AG08395 (cell line): ENCODE data around the gene ESYT3.
"Not testable (repeated sequence)": the region's sequence is repeated elsewhere in the genome, so short reads cannot be mapped to it uniquely, and the experiment has no call there.

Experiments used
- DNase-seq: peaks from one replicate; pipeline ENCODE4 v3.0.0; 2012; ENCODE audit warnings: mixed read lengths, low spot score

ESYT3 gene

GRCh38 chr3:138460536-138461205 is 26.3 kb downstream of the ESYT3 start:
- DNase-seq: no peak

GRCh38 chr3:138461246-138461645 is 26.8 kb downstream of the ESYT3 start:
- peak; percentile 63 for DNase-seq

GRCh38 chr3:138461896-138462295 is 27.5 kb downstream of the ESYT3 start:
- no peak for DNase-seq

GRCh38 chr3:138463724-138464490 is 29.5 kb downstream of the ESYT3 start:
- DNase-seq: no peak

GRCh38 chr3:138464491-138464860 is 30.1 kb downstream of the ESYT3 start:
- no peak for DNase-seq

GRCh38 chr3:138465451-138465850 is 31.0 kb downstream of the ESYT3 start:
- no peak for DNase-seq

DNA sequence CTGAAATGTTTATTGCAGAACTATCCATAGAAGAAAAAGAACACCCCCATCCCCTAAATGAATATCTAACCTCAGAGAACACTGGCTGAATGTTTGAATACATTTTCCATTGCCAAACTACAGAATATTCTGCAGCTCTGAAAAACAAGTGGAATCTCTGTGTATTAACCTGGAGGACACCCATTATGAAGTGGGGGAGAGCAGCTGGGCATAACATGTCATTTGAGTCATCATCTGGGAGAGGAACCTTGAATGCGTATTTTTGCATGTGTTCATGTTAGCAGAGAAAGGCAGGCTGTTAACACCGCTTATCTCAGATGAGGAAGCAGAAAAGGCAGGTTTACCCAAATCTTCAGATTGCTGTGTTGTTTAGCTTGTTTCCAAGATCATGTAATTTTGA is 31.5 kb downstream of the ESYT3 start:
- no peak for DNase-seq

GRCh38 chr3:138467931-138468330 is 33.5 kb downstream of the ESYT3 start:
- no peak for DNase-seq

DNA sequence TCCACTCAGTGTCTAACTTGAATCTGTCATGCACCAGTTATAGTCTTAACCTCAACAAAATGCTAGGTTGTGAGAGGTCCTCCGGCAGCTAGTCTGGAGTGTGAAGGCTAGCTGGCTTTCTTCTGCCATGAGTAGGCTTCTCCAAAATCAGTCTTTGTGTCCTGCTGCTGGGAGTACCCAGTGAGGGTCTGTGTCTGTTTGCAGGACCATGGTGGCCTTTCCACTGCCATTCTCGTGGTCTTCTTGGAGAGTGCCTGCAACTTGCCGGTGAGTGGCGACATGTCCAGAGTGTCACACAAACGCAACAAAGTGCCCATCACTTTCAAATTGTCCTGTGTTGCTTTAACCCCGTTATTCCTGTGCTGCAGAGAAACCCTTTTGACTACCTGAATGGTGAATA is 34.0 kb downstream of the ESYT3 start:
- no peak for DNase-seq

DNA sequence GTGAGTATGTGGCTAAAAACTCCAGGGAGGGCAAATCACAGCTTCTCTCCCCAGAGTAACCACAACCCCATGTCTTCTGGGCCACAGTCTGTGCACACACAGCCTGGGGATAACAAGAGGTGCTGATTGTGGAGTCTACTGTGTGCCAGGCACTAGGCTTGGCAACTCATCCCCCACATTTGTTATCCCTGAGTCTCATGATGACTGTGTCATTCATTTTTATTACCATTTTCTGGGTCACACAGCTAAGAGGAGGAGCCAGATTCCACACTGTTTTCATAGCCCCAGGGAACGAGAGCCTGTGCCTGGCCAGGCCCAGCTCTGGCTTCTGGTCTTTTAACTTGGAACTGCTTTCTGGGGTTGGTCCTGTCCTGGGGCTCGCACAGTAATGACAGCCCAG is 34.5 kb downstream of the ESYT3 start:
- DNase-seq: peak; percentile 58

DNA sequence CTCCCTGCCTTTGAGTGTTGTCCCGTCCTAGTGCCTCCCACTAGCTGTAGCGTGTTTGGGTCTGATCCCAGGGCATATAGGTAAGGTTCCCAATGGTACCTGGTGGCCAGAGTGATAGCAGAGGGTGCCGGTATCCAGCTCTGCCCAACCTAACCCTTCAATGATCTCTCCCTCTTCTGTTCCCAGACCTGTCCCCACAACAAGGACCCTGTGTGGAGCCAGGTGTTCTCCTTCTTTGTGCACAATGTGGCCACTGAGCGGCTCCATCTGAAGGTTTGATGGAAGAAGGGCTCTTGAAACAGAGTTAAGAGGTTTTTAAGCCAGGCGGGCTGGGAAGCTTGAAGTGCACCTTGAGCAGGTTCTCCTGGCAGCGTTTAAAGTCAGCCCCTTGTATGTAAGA is 35.5 kb downstream of the ESYT3 start:
- DNase-seq: no peak

- no peak for DNase-seq
These were observed 36.3 kb downstream of the ESYT3 start for GRCh38 chr3:138470687-138471086.

DNA sequence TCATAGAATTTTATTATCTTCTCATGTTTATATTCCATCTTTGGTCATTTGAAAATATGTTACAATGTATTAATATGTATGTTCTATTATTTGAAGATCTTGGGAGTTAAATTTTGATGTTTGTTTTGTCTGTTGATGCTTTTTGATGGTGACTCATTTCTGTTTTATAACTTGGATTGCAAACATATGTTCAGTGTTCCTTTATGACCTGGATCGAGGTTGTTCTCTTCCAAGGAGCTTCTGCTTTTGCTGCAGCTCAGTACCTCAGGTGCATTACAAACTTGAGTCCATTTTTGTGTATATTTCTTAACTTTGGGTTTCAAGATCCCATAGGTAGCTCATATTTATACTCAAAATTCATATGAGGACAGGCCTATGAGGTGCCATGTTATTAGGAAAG is 37.1 kb downstream of the ESYT3 start:
- DNase-seq: no peak

GRCh38 chr3:138472141-138472825 is 37.9 kb downstream of the ESYT3 start:
- DNase-seq: no peak

DNA sequence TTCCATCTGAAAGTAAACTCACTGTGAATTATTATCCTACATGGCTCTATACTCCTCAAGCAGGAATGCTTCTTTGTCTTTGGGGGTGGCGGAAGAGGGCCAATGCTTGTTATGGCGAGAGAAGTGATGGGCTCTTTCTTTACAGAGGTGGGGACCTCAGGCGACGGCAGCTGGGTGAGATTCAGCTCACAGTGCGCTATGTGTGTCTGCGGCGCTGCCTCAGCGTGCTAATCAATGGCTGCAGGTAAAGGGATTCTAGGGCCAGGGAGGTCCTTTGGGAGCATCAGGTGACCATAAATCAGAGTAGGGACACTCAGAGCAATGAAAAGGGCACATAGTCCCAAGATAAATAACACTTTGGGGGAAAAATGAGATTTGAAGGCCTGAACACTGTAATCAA is 39.0 kb downstream of the ESYT3 start:
- no peak for DNase-seq

GRCh38 chr3:138474163-138474562 is 39.7 kb downstream of the ESYT3 start:
- no peak for DNase-seq

GRCh38 chr3:138476526-138476925 is 42.1 kb downstream of the ESYT3 start:
- no peak for DNase-seq

DNA sequence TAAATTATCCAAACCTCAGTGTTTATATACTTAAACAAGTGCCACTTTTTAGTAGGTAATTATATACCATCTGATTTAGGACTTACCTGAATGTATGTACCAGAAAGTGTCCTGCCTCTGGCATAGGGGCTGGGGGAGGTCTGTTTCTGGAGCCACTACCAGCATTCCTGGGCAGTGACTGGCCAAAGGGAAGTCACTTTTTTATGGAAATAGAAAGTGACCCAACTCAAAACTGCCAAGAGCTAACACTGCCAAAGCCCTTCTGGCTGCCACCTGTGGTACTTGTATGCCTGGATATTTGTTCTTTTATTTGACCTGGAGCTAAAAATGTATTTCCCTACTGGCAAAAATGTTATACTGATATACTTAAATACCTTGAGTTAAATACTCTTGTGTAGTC is 42.7 kb downstream of the ESYT3 start:
- no peak for DNase-seq

GRCh38 chr3:138477801-138478200 is 43.4 kb downstream of the ESYT3 start:
- DNase-seq: no peak

DNA sequence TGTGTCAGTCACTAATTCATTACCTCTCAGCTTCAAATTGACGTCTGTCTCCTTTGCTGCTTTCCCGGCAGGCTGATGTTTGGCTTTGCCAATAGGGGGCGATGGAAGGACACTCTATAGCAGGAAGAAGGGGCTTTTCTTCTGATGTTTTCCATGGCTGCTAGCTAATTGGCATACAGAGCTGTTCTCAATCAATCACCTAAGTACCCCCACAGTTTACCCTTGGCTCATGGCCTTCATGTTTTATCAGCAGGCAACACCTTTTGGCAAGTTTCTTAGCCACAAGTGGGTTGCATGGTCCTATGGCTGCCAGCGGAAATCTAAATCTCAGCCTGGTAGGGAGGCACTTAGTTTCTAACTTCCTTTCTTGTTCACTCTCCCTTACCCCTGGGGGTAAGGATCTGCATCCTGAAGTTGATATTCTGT is 45.0 kb downstream of the ESYT3 start:
- peak; percentile 49 for DNase-seq

DNA sequence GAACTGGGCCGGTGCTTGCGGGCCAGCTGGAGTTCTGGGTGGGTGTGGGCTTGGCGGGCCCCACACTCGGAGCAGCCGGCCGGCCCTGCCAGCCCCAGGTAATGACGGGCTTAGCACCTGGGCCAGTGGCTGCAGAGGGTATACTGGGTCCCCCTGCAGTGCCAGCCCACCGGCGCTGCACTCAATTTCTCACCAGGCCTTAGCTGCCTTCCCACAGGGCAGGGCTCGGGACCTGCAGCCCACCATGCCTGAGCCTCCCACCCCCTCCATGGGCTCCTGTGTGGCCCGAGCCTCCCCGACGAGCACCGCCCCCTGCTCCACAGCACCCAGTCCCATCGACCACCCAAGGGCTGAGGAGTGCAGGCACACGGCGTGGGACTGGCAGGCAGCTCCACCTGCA is 50.3 kb downstream of the ESYT3 start:
- DNase-seq: not testable (repeated sequence)

DNA sequence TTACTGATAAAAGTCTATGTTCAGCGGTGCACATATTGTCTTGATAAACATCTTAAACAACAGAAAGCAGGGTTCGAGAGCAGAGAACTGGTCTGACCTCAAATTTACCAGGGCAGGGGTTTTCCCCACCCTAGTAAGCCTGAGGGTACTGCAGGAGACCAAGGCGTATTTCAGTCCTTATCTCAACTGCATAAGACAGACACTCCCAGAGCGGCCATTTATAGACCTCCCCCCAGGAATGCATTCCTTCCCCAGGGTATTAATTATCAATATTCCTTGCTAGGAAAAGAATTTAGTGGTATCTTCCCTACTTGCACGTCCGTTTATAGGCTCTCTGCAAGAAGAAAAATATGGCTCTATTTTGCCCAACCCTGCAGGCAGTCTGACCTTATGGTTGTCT is 52.2 kb downstream of the ESYT3 start:
- DNase-seq: not testable (repeated sequence)

- DNase-seq: no peak
These were observed 57.6 kb downstream of the ESYT3 start for GRCh38 chr3:138491971-138492370.
